ENCODE data around the gene SCRG1.

GRCh38 chr4:173432430-173432829 is 33.5 kb upstream of the SCRG1 start:
- TF ChIP-seq CTCF (IDR thresholded peaks at IDR 0.05) (no peak), POLR2A (IDR thresholded peaks at IDR 0.05) (no peak)

All from adrenal gland (tissue), 5 donors.